K562 (cell line): Measurements from ENCODE around the gene NEMP2. TPM values are rescaled to one million over a fixed set of nuclear protein-coding genes. Genes with fewer than 3 reads are reported as not detected.
A peak's percentile ranks its signal among the peaks of the same experiment; 100 is the strongest.

ENCODE experiments used
- ASH1L ChIP-seq: fragments of 450-650 bp; IDR thresholded peaks from 2 replicates; pipeline ENCODE4 v1.6.1; 2018; ENCODE audit warnings: borderline replicate concordance, mild to moderate bottlenecking, low read depth; ENCODE audit not compliant: partially characterized antibody
- CREBBP ChIP-seq: IDR thresholded peaks from one replicate; pipeline ENCODE4 v1.6.1; 2012; ENCODE audit warnings: low read depth, mild to moderate bottlenecking, control low read depth, inconsistent platforms, low read length
- CTCF ChIP-seq, 3 experiments: IDR thresholded peaks in 2 of 3; conservative IDR thresholded peaks in 1 of 3; 2 replicates each; pipeline ENCODE4 v1.5.1; 2011 to 2012; ENCODE audit warnings: low read length in 3 of 3, mild to moderate bottlenecking in 3 of 3, control low read depth in 2 of 3, improper control_type of control experiment in 1 of 3, inconsistent platforms in 1 of 3, low read depth in 1 of 3, mixed read lengths in 1 of 3, moderate library complexity in 1 of 3; ENCODE audit not compliant: insufficient read depth in 2 of 3
- CXXC5 ChIP-seq: fragments of 250-450 bp; sonication (Bioruptor Pico); IDR thresholded peaks from 2 replicates; pipeline ENCODE4 v1.8.0; 2022; ENCODE audit warnings: inconsistent platforms, mild to moderate bottlenecking, moderate library complexity
- FOXJ2 ChIP-seq: fragments of 200-800 bp; sonication (Bioruptor generic); IDR thresholded peaks from 2 replicates; pipeline ENCODE4 v1.6.1; 2016; ENCODE audit warnings: missing genetic modification characterization, missing compliant biosample characterization
- MLX ChIP-seq, 2 experiments: fragments of 450-650 bp in 1 of 2; sonication (generic) in 1 of 2; formaldehyde crosslinking; conservative IDR thresholded peaks; 2 replicates each; pipeline versions ENCODE4 v1.4.0 to v1.8.1; 2020 to 2022; ENCODE audit warnings: mild to moderate bottlenecking in 1 of 2, missing genetic modification reagents in 1 of 2
- NCOA2 ChIP-seq, 2 experiments: fragments of 450-650 bp; IDR thresholded peaks; 2 replicates each; pipeline ENCODE4 v1.6.1; 2018; ENCODE audit warnings: mild to moderate bottlenecking in 2 of 2, moderate library complexity in 1 of 2; ENCODE audit not compliant: partially characterized antibody in 2 of 2
- NCOR1 ChIP-seq: fragments of 450-650 bp; IDR thresholded peaks from 2 replicates; pipeline ENCODE4 v1.6.1; 2016; ENCODE audit warnings: mild to moderate bottlenecking, moderate library complexity
- POLR2B ChIP-seq: fragments of 450-650 bp; IDR thresholded peaks from 2 replicates; pipeline ENCODE4 v1.6.1; 2018; ENCODE audit warnings: low read depth; ENCODE audit not compliant: partially characterized antibody
- RBM25 ChIP-seq: fragments of 200-400 bp; formaldehyde crosslinking; IDR thresholded peaks from 2 replicates; pipeline ENCODE4 v1.6.1; 2018; ENCODE audit warnings: low read length, low read depth, moderate library complexity; ENCODE audit not compliant: severe bottlenecking
- TAL1 ChIP-seq: fragments of 450-650 bp; IDR thresholded peaks from 2 replicates; pipeline ENCODE4 v1.6.1; 2016; ENCODE audit warnings: mild to moderate bottlenecking
- ZBTB1 ChIP-seq: sonication (generic); formaldehyde crosslinking; IDR thresholded peaks from 2 replicates; pipeline ENCODE4 v1.8.1; 2023; ENCODE audit warnings: missing genetic modification reagents, low read depth, mild to moderate bottlenecking, borderline replicate concordance
- polyA plus RNA-seq, 8 experiments: library from polyadenylated mRNA; depleted of rRNA in 4 of 8; stranded (reverse) in 5 of 8; unstranded in 3 of 8; fragments of >200 nt; fragmentation: Nextera tagmentation in 2 of 8; fragmentation: Illumina TruSeq in 1 of 8; extraction: Ambion mirVana in 2 of 8; extraction: Trizol in 1 of 8; gene quantifications; 2 replicates each; pipeline versions ENCODE4 v1.2.1 to v1.2.3, GENCODE V29; 2011 to 2014; ENCODE audit warnings: inconsistent platforms in 1 of 8, missing spikeins in 1 of 8
- total RNA-seq, 7 experiments: library from RNA; depleted of rRNA in 6 of 7; stranded (reverse); fragments of >200 nt in 6 of 7; fragmentation: Illumina TruSeq in 2 of 7; extraction: Trizol in 2 of 7; gene quantifications; 2 replicates each; pipeline versions ENCODE4 v1.2.1 to v1.2.3, GENCODE V29; 2011 to 2021; ENCODE audit warnings: low replicate concordance in 1 of 7
- TF ChIP-seq, protein P1 (sequence below): fragments of 450-650 bp; IDR thresholded peaks from 2 replicates; pipeline ENCODE4 v1.6.1; 2016; ENCODE audit warnings: low read depth, mild to moderate bottlenecking, moderate library complexity
- TF ChIP-seq, protein P2 (sequence below): fragments of 450-650 bp; conservative IDR thresholded peaks from 2 replicates; pipeline ENCODE4 v1.6.1; 2016; ENCODE audit warnings: missing genetic modification characterization, low read depth, mild to moderate bottlenecking, control low read depth, missing compliant biosample characterization
- TF ChIP-seq, protein P3 (sequence below): fragments of 450-650 bp; IDR thresholded peaks from 2 replicates; pipeline ENCODE4 v1.6.1; 2016; ENCODE audit warnings: low read depth

Gene NEMP2
- total and polyA plus RNA-seq, 9 of the 15 experiments (the other 6 are each of a cell fraction or from before 2014, with no cell fraction given), result 0.32 to 3.0 (median 1.7) TPM

DNA sequence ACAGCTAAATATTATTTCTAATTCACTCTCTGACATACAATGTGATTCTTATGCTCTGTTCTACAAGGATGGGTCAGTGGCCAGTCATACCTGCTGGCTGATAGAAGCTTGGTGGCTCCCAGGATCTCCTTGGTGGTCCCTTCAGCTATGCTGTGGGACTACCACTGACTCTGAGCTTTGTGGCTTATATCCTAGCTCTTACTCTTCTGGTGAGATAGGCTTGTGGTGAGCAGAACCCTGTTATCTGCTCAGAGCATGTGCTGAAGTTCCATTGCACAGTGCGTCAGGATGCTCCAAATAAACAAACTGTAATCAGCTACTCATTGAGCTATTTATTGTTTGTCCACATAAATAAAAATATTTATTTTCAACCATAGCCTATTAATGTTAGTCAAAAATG is 74.6 kb downstream of the NEMP2 start (continued):
- TF ChIP-seq NCOR1 (peak; percentile 78), ZBTB1 (CRISPR knock-in tag) (no peak), CTCF (IDR thresholded peaks at IDR 0.05 in 2 of 3, conservative IDR thresholded peaks at IDR 0.05 in 1 of 3; ENCODE audit: insufficient read depth in 2 of 3, low read depth in 1 of 3, low read length in 3 of 3) (no peak), CXXC5 (peak; percentile 44), FOXJ2 (tag) (peak; percentile 72; the same call in 1 of the 2 replicates), NCOA2 (IDR thresholded peaks at IDR 0.05; ENCODE audit: partially characterized antibody in 2 of 2) (no peak), RBM25 (no peak), TAL1 (peak; percentile 89), POLR2B (no peak), ASH1L (no peak), CREBBP (no peak), MLX (CRISPR knock-in tag; conservative IDR thresholded peaks at IDR 0.05) (no peak)
- TF ChIP-seq, protein P1, sequence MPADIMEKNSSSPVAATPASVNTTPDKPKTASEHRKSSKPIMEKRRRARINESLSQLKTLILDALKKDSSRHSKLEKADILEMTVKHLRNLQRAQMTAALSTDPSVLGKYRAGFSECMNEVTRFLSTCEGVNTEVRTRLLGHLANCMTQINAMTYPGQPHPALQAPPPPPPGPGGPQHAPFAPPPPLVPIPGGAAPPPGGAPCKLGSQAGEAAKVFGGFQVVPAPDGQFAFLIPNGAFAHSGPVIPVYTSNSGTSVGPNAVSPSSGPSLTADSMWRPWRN, result no peak
- TF ChIP-seq, protein P2, sequence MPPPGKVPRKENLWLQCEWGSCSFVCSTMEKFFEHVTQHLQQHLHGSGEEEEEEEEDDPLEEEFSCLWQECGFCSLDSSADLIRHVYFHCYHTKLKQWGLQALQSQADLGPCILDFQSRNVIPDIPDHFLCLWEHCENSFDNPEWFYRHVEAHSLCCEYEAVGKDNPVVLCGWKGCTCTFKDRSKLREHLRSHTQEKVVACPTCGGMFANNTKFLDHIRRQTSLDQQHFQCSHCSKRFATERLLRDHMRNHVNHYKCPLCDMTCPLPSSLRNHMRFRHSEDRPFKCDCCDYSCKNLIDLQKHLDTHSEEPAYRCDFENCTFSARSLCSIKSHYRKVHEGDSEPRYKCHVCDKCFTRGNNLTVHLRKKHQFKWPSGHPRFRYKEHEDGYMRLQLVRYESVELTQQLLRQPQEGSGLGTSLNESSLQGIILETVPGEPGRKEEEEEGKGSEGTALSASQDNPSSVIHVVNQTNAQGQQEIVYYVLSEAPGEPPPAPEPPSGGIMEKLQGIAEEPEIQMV, result no peak
- TF ChIP-seq, protein P3, sequence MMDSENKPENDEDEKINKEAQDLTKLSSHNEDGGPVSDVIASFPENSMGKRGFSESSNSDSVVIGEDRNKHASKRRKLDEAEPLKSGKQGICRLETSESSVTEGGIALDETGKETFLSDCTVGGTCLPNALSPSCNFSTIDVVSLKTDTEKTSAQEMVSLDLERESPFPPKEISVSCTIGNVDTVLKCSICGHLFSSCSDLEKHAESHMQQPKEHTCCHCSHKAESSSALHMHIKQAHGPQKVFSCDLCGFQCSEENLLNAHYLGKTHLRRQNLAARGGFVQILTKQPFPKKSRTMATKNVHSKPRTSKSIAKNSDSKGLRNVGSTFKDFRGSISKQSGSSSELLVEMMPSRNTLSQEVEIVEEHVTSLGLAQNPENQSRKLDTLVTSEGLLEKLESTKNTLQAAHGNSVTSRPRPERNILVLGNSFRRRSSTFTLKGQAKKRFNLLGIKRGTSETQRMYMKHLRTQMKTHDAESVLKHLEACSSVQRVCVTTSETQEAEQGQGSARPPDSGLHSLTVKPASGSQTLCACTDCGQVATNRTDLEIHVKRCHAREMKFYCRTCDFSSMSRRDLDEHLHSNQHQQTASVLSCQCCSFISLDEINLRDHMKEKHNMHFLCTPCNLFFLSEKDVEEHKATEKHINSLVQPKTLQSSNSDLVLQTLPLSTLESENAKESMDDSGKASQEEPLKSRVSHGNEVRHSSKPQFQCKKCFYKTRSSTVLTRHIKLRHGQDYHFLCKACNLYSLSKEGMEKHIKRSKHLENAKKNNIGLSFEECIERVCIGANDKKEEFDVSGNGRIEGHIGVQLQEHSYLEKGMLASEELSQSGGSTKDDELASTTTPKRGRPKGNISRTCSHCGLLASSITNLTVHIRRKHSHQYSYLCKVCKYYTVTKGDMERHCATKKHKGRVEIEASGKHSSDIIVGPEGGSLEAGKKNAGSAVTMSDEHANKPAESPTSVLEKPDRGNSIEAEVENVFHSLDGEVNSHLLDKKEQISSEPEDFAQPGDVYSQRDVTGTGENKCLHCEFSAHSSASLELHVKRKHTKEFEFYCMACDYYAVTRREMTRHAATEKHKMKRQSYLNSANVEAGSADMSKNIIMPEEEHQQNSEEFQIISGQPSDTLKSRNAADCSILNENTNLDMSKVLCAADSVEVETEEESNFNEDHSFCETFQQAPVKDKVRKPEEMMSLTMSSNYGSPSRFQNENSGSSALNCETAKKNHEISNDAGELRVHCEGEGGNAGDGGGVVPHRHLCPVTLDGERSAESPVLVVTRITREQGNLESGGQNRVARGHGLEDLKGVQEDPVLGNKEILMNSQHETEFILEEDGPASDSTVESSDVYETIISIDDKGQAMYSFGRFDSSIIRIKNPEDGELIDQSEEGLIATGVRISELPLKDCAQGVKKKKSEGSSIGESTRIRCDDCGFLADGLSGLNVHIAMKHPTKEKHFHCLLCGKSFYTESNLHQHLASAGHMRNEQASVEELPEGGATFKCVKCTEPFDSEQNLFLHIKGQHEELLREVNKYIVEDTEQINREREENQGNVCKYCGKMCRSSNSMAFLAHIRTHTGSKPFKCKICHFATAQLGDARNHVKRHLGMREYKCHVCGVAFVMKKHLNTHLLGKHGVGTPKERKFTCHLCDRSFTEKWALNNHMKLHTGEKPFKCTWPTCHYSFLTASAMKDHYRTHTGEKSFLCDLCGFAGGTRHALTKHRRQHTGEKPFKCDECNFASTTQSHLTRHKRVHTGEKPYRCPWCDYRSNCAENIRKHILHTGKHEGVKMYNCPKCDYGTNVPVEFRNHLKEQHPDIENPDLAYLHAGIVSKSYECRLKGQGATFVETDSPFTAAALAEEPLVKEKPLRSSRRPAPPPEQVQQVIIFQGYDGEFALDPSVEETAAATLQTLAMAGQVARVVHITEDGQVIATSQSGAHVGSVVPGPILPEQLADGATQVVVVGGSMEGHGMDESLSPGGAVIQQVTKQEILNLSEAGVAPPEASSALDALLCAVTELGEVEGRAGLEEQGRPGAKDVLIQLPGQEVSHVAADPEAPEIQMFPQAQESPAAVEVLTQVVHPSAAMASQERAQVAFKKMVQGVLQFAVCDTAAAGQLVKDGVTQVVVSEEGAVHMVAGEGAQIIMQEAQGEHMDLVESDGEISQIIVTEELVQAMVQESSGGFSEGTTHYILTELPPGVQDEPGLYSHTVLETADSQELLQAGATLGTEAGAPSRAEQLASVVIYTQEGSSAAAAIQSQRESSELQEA, result no peak
